Measurements from ENCODE around the gene CHMP6. TPM values are rescaled to one million over a fixed set of nuclear protein-coding genes. Genes with fewer than 3 reads are reported as not detected.
A peak's percentile ranks its signal among the peaks of the same experiment; 100 is the strongest.

CHMP6 gene
- total RNA-seq, 4 donors from 2014 or later = 17.5 to 35.6 (median 23.1) TPM

DNA sequence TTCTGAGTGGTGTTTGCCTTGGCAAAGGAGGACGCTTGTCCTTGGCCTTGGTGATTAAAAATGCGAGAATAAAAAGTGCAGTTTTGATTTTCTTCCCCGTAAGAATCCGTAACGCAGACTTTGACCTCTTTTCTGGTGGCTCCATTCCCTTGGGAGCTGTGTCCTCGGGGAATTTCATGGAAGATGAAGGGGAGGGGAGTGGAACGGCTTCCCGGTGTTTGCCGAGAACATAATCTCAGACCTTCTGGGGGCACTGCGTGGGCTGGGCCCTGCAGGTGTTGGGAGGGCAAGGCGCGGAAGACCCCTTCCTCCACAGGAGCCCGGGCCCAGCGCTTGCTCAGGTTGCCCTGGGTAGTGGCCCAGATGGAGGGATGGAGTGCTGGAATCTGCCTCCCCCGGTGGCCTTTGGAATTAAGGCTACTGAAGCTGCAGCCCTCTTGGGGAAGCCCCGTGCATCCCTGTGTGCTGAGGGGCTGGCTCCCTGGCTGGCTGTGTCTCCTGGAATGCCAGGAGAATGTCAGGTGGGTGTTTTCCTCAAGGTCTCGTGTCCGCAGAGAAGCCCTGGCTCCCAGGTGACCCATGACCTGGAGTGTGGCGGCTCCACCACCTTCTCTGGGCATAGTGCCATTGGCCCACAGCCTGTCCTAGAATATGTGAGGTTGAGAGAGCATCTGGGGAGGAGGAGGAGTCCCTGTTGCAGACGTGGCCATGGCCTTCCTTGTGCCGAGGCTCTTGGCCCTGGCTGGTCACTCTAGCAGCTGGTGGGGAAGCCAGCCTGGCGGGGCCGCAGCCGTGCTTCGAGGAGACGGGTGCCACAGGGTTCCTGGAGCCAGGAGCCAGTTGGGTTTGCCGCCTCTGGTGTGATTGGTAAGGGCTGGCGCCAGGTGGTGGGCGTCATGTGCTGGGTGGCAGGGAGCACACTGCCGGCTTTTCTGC lies 46.4 kb downstream of the CHMP6 start:
- Histone ChIP-seq H3K27me3 (no peaks in the 10 kb centered on the region), H3K4me3 (peak overlapping the region; percentile 78), H3K9me3 (no peaks in the 10 kb centered on the region), H3K4me1 (peaks cover 85% of the 10 kb centered on the region), H3K27ac (peak overlapping the region; percentile 61), H3K36me3 (no peaks in the 10 kb centered on the region)
- 64% methylated on average over 15 of the region's 30 CpGs for WGBS
- TF ChIP-seq POLR2A (IDR thresholded peaks at IDR 0.05) (no peak), POLR2AphosphoS5 (IDR thresholded peaks at IDR 0.05) (no peak), EP300 (IDR thresholded peaks at IDR 0.05) (no peak)
- DNase-seq (ENCODE audit: low spot score in 2 of 2) = no peak

DNA sequence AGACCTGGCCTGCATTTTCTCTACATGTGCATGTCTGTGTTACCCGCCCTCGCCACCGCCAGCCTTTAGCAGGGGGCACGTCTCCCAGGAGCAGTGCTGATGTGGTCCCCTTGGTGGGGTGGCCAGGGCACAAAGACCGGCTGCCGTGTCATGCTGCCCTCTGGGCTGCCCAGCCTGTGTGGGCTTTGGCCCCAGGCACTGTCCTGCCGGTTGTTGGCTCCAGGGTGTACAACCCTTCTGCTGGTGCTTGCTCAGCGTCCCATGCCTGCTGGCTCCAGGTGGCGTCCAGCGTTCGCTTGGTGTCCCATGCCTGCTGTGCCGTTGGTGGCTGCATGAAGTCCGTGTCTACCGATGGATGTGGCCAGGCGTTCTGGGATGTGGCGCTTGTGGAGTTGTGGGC lies 47.5 kb downstream of the CHMP6 start:
- peak overlapping the region; percentile 78 for H3K4me3 ChIP-seq

DNA sequence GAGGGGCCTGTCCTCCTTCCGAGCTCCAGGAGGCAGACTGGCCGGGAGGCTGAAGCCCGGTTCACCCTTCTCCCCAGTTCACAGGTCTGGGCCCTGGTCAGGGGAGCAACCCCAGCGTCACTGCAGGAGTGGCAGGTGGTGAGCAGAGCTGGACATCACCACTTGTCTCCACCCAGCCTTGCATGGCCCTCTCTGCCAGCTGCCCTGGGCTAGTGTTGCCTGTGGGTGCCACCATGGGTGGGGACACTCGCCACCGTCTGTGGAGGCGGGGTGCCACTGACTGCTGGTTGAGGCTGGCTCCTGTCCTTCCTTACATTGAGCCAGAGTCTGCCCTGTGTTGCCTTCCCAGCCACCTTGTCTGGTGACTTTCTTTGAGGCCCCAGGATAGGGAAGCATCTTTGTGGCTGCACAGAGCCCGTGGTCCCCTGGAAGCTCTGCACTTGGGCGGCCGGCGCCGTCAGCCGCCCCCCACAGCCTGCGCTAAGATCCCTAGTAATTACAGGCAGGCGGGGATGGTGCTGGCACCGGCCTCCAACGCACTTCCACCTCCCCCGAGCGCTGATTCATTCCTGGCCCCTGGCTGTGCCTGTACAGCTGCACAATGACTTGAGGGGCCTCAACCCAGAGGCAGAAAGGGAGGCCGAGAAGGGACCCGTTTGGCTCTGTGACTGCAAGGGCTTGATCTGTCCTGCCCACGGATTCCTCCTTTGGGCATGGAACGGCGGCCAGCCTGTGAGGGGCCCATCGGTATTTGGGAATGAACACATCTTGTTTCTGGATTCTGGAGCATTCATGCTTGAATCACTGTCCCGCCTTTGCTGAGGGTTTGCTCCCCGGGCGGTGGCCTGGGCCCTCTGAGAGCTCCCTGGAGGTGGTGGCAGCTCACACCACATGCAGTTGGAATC lies 48.5 kb downstream of the CHMP6 start:
- Histone ChIP-seq H3K36me3 (no peaks in the 10 kb centered on the region), H3K27ac (peak overlapping the region; percentile 21), H3K4me3 (peak overlapping the region; percentile 21), H3K27me3 (no peaks in the 10 kb centered on the region), H3K4me1 (peaks cover 93% of the 10 kb centered on the region), H3K9me3 (no peaks in the 10 kb centered on the region)
- 43% methylated on average over 6 of the region's 28 CpGs for WGBS
- no peak for DNase-seq (ENCODE audit: low spot score in 2 of 2)
- no peak for TF ChIP-seq POLR2A (IDR thresholded peaks at IDR 0.05)
- TF ChIP-seq, protein P1, sequence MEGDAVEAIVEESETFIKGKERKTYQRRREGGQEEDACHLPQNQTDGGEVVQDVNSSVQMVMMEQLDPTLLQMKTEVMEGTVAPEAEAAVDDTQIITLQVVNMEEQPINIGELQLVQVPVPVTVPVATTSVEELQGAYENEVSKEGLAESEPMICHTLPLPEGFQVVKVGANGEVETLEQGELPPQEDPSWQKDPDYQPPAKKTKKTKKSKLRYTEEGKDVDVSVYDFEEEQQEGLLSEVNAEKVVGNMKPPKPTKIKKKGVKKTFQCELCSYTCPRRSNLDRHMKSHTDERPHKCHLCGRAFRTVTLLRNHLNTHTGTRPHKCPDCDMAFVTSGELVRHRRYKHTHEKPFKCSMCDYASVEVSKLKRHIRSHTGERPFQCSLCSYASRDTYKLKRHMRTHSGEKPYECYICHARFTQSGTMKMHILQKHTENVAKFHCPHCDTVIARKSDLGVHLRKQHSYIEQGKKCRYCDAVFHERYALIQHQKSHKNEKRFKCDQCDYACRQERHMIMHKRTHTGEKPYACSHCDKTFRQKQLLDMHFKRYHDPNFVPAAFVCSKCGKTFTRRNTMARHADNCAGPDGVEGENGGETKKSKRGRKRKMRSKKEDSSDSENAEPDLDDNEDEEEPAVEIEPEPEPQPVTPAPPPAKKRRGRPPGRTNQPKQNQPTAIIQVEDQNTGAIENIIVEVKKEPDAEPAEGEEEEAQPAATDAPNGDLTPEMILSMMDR (IDR thresholded peaks at IDR 0.05) = no peak
- TF ChIP-seq POLR2AphosphoS5 (IDR thresholded peaks at IDR 0.05) = no peak
- no peak for TF ChIP-seq EP300 (IDR thresholded peaks at IDR 0.05)

More for the DNA sequence above, 47.5 kb downstream of the CHMP6 start:
- no peaks in the 10 kb centered on the region for H3K9me3 ChIP-seq
- TF ChIP-seq, protein P1 (IDR thresholded peaks at IDR 0.05) = no peak
- no peak for TF ChIP-seq EP300 (IDR thresholded peaks at IDR 0.05)
- no peak for TF ChIP-seq POLR2A (IDR thresholded peaks at IDR 0.05)
- TF ChIP-seq POLR2AphosphoS5 (IDR thresholded peaks at IDR 0.05) = no peak
- DNase-seq (ENCODE audit: low spot score in 2 of 2) = no peak
- no peaks in the 10 kb centered on the region for H3K27me3 ChIP-seq
- 61% methylated on average over 6 of the region's 16 CpGs for WGBS
- no peak overlapping the region for H3K27ac ChIP-seq
- H3K4me1 ChIP-seq = peaks cover 85% of the 10 kb centered on the region
- H3K36me3 ChIP-seq = no peaks in the 10 kb centered on the region

DNA sequence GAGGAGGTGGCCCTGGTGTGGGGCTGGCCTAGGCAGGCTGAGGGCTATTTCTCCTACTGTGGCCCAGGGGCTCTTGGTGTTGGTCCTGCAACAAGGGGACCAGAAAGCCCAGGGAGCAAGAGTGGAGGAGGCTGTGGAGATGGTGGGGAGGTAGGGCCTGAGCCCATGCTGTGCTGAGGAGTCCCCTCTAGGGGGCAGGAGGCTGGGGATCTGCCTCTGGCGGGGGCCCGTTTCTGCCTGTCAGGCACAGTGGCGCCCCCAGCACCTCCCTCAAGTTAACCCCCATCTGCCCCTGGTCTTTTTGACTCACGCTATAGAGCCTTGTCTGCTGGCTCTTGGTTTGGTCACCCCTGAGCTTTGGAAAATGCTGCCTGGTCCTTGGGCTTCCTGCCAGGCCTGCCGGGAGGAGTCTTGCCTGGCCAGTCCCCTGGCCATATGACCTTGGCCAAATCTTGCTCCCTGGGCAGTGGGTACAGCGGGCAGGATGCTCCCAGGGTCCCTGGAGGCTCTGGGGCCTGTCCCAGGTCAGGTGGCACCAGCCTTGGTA lies 49.2 kb downstream of the CHMP6 start:
- Histone ChIP-seq H3K27me3 (no peaks in the 10 kb centered on the region), H3K27ac (peak overlapping the region; percentile 21), H3K4me1 (peaks cover 99% of the 10 kb centered on the region), H3K9me3 (no peaks in the 10 kb centered on the region), H3K36me3 (no peaks in the 10 kb centered on the region), H3K4me3 (peak overlapping the region; percentile 21)
- DNase-seq (ENCODE audit: low spot score in 2 of 2) = no peak
- WGBS = no CpG with 5 or more reads among the region's 6 CpGs
- TF ChIP-seq, protein P1 (IDR thresholded peaks at IDR 0.05) = peak in 1 of 2 donors; percentile 52
- TF ChIP-seq POLR2AphosphoS5 (IDR thresholded peaks at IDR 0.05) = no peak

DNA sequence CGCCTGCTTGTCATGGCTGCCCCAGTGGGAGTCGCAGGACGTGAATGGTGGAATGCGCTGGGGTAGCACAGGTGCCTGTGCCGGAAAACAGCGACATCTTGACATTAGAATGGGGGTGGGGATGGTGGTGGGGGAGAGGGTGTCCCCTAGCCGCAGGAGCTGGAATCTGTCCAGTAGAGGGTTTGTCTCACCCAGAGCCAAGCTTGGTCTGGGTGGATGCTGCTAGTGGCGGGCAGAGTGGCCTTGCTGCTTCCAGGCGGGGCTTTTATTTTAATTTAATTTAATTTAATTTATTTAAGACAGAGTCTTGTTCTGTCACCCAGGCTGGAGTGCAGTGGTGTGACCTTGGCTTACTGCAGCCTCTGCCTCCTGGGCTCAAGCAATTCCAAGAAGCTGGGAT lies 51.0 kb downstream of the CHMP6 start:
- TF ChIP-seq POLR2A (IDR thresholded peaks at IDR 0.05) (no peak), POLR2AphosphoS5 (IDR thresholded peaks at IDR 0.05) (no peak), EP300 (IDR thresholded peaks at IDR 0.05) (no peak)
- TF ChIP-seq, protein P1 (IDR thresholded peaks at IDR 0.05) = no peak
- Histone ChIP-seq H3K27ac (peak overlapping the region; percentile 66), H3K27me3 (no peaks in the 10 kb centered on the region), H3K4me1 (peaks cover 90% of the 10 kb centered on the region), H3K9me3 (no peaks in the 10 kb centered on the region), H3K4me3 (no peak overlapping the region), H3K36me3 (no peaks in the 10 kb centered on the region)
- DNase-seq (ENCODE audit: low spot score in 2 of 2) = no peak
- WGBS = 85% methylated on average over 9 of the region's 9 CpGs

All from suprapubic skin (tissue), 4 donors.